Heart left ventricle (tissue), 13 donors: Measurements from ENCODE around the gene MKLN1.

ENCODE experiments used
- POLR2A ChIP-seq, 2 donors: fragments of 450-650 bp; IDR thresholded peaks; one replicate each; pipeline ENCODE4 v1.6.1; 2017; ENCODE audit warnings: antibody characterized with exemption in 2 of 2, mild to moderate bottlenecking in 2 of 2, moderate library complexity in 2 of 2
- TF ChIP-seq, protein P1 (sequence below), 12 donors: fragments of 200-600 bp; sonication (generic) in 4 of 12; IDR thresholded peaks; one replicate each; pipeline versions ENCODE4 v1.5.0 to v1.8.0; 2018 to 2022; ENCODE audit warnings: antibody characterized with exemption in 12 of 12, mild to moderate bottlenecking in 5 of 12
- donor health status: ischemic (EF 13 %, LVEDD 7.1; RV severe dilation, severe dysfunction).
- donor health status: DM: no; HTN: yes; CAD: no.
- donor health status: DM: no; HTN: no; CAD: no.
- donor health status: ischemic (EF 25% LVEDD 6.9; RV normal size, moderate dysfunction).
- donor health status: ischemic (EF 25% LVEDD 5.7; RV mildly dilated, moderate dysfunction).
- donor health status: ischemic (EF 35%, LVEDD 5.7; RV mildly dilated, moderate dysfunction).
- donor health status: nonischemic (EF 11% LVEDD 7.7; RV severe dilation, severe dysfunction).
- donor health status: DM: yes; HTN: yes; CAD: no.
- donor health status: PGD.
- donor health status: ischemic (EF 29% LVEDD 5.4; RV normal size, mild dysfunction).
- donor health status: nonischemic (EF 23%, LVEDD 6.1; RV moderate dilation, normal function).

DNA sequence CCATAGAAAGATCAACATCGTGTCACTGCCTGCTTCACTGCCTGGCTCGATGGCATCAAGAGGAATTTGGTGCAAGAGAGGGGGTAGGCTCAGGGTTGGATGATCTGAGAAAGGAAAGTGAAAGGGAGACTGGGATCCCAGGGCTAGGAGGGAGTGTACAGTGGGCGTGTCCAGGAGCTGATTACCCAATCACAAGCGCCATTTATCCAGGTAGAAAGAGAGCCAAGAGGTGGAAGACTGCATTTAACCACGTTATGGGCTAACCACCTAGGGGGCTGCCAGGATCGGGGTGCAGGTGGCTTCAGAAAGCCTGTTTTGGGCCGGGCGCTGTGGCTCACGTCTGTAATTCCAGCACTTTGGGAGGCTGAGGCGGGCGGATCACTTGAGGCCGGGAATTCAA is 218.4 kb downstream of the MKLN1 start:
- TF ChIP-seq, protein P1, sequence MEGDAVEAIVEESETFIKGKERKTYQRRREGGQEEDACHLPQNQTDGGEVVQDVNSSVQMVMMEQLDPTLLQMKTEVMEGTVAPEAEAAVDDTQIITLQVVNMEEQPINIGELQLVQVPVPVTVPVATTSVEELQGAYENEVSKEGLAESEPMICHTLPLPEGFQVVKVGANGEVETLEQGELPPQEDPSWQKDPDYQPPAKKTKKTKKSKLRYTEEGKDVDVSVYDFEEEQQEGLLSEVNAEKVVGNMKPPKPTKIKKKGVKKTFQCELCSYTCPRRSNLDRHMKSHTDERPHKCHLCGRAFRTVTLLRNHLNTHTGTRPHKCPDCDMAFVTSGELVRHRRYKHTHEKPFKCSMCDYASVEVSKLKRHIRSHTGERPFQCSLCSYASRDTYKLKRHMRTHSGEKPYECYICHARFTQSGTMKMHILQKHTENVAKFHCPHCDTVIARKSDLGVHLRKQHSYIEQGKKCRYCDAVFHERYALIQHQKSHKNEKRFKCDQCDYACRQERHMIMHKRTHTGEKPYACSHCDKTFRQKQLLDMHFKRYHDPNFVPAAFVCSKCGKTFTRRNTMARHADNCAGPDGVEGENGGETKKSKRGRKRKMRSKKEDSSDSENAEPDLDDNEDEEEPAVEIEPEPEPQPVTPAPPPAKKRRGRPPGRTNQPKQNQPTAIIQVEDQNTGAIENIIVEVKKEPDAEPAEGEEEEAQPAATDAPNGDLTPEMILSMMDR (IDR thresholded peaks at IDR 0.05), result no peak
- TF ChIP-seq POLR2A (IDR thresholded peaks at IDR 0.05), result no peak
